ENCODE measurements around the gene STH. TPM values are rescaled to one million over a fixed set of nuclear protein-coding genes. Genes with fewer than 3 reads are reported as not detected.

STH gene
- total and polyA plus RNA-seq, 9 of the 15 experiments (the other 6 are each of a cell fraction or from before 2014, with no cell fraction given): not detected

DNA sequence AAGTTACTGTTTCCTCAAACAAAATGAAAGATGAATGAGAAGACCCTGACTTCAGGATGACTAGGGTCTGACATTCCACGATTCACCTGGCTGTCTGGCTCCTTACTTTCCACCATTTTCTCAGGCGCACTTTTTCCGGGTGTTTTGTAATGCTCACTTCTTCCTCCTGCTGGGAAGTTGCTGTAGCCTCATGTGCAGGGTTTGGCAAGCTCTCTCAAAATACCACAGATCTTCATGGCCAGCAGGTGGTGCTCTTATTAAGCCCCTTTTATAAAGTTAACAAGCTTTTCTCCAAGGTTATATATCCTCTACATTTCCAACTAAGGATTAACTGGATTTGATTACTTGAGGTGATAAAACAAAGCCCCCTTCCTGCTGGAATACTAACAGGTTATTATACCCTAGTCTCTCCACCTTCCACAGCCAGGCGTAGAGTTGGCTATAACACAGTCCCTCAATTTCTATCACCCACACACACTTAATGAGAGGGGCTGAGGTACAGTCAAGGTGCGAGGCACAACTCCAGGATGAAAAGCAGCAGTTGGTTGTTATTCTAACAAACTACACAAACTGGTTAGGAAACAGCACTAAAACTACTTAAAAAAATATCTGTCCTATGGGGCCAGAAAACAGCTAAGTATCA is 45.4 kb downstream of the STH start (continued):
- TF ChIP-seq, protein P1, sequence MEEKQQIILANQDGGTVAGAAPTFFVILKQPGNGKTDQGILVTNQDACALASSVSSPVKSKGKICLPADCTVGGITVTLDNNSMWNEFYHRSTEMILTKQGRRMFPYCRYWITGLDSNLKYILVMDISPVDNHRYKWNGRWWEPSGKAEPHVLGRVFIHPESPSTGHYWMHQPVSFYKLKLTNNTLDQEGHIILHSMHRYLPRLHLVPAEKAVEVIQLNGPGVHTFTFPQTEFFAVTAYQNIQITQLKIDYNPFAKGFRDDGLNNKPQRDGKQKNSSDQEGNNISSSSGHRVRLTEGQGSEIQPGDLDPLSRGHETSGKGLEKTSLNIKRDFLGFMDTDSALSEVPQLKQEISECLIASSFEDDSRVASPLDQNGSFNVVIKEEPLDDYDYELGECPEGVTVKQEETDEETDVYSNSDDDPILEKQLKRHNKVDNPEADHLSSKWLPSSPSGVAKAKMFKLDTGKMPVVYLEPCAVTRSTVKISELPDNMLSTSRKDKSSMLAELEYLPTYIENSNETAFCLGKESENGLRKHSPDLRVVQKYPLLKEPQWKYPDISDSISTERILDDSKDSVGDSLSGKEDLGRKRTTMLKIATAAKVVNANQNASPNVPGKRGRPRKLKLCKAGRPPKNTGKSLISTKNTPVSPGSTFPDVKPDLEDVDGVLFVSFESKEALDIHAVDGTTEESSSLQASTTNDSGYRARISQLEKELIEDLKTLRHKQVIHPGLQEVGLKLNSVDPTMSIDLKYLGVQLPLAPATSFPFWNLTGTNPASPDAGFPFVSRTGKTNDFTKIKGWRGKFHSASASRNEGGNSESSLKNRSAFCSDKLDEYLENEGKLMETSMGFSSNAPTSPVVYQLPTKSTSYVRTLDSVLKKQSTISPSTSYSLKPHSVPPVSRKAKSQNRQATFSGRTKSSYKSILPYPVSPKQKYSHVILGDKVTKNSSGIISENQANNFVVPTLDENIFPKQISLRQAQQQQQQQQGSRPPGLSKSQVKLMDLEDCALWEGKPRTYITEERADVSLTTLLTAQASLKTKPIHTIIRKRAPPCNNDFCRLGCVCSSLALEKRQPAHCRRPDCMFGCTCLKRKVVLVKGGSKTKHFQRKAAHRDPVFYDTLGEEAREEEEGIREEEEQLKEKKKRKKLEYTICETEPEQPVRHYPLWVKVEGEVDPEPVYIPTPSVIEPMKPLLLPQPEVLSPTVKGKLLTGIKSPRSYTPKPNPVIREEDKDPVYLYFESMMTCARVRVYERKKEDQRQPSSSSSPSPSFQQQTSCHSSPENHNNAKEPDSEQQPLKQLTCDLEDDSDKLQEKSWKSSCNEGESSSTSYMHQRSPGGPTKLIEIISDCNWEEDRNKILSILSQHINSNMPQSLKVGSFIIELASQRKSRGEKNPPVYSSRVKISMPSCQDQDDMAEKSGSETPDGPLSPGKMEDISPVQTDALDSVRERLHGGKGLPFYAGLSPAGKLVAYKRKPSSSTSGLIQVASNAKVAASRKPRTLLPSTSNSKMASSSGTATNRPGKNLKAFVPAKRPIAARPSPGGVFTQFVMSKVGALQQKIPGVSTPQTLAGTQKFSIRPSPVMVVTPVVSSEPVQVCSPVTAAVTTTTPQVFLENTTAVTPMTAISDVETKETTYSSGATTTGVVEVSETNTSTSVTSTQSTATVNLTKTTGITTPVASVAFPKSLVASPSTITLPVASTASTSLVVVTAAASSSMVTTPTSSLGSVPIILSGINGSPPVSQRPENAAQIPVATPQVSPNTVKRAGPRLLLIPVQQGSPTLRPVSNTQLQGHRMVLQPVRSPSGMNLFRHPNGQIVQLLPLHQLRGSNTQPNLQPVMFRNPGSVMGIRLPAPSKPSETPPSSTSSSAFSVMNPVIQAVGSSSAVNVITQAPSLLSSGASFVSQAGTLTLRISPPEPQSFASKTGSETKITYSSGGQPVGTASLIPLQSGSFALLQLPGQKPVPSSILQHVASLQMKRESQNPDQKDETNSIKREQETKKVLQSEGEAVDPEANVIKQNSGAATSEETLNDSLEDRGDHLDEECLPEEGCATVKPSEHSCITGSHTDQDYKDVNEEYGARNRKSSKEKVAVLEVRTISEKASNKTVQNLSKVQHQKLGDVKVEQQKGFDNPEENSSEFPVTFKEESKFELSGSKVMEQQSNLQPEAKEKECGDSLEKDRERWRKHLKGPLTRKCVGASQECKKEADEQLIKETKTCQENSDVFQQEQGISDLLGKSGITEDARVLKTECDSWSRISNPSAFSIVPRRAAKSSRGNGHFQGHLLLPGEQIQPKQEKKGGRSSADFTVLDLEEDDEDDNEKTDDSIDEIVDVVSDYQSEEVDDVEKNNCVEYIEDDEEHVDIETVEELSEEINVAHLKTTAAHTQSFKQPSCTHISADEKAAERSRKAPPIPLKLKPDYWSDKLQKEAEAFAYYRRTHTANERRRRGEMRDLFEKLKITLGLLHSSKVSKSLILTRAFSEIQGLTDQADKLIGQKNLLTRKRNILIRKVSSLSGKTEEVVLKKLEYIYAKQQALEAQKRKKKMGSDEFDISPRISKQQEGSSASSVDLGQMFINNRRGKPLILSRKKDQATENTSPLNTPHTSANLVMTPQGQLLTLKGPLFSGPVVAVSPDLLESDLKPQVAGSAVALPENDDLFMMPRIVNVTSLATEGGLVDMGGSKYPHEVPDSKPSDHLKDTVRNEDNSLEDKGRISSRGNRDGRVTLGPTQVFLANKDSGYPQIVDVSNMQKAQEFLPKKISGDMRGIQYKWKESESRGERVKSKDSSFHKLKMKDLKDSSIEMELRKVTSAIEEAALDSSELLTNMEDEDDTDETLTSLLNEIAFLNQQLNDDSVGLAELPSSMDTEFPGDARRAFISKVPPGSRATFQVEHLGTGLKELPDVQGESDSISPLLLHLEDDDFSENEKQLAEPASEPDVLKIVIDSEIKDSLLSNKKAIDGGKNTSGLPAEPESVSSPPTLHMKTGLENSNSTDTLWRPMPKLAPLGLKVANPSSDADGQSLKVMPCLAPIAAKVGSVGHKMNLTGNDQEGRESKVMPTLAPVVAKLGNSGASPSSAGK (IDR thresholded peaks at IDR 0.05): no peak
- TF ChIP-seq HMGN3 (IDR thresholded peaks at IDR 0.05; ENCODE audit: borderline replicate concordance, extremely low read depth, insufficient read length, low read depth, low read length): no peak
- TF ChIP-seq MAZ (CRISPR knock-in tag; conservative IDR thresholded peaks at IDR 0.05 in 1 of 2, IDR thresholded peaks at IDR 0.05 in 1 of 2): peak in 1 of 2 experiments; percentile 55; a peak in 2 of 4 replicates
- TF ChIP-seq, protein P2, sequence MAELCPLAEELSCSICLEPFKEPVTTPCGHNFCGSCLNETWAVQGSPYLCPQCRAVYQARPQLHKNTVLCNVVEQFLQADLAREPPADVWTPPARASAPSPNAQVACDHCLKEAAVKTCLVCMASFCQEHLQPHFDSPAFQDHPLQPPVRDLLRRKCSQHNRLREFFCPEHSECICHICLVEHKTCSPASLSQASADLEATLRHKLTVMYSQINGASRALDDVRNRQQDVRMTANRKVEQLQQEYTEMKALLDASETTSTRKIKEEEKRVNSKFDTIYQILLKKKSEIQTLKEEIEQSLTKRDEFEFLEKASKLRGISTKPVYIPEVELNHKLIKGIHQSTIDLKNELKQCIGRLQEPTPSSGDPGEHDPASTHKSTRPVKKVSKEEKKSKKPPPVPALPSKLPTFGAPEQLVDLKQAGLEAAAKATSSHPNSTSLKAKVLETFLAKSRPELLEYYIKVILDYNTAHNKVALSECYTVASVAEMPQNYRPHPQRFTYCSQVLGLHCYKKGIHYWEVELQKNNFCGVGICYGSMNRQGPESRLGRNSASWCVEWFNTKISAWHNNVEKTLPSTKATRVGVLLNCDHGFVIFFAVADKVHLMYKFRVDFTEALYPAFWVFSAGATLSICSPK (IDR thresholded peaks at IDR 0.05; ENCODE audit: borderline replicate concordance): no peak
- TF ChIP-seq PML (IDR thresholded peaks at IDR 0.05; ENCODE audit: low read length): no peak
- TF ChIP-seq, protein P3, sequence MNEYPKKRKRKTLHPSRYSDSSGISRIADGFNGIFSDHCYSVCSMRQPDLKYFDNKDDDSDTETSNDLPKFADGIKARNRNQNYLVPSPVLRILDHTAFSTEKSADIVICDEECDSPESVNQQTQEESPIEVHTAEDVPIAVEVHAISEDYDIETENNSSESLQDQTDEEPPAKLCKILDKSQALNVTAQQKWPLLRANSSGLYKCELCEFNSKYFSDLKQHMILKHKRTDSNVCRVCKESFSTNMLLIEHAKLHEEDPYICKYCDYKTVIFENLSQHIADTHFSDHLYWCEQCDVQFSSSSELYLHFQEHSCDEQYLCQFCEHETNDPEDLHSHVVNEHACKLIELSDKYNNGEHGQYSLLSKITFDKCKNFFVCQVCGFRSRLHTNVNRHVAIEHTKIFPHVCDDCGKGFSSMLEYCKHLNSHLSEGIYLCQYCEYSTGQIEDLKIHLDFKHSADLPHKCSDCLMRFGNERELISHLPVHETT (CRISPR knock-in tag; conservative IDR thresholded peaks at IDR 0.05 in 1 of 2, IDR thresholded peaks at IDR 0.05 in 1 of 2): no peak
- no peak for TF ChIP-seq TAF9B (IDR thresholded peaks at IDR 0.05; ENCODE audit: partially characterized antibody)
- peak; percentile 75 for TF ChIP-seq SMC3 (conservative IDR thresholded peaks at IDR 0.05; ENCODE audit: insufficient read depth, low read depth, low read length)
- no peak for TF ChIP-seq POLR2AphosphoS2 (IDR thresholded peaks at IDR 0.05; ENCODE audit: low read length)
- no peak for TF ChIP-seq ZNF830 (CRISPR knock-in tag; IDR thresholded peaks at IDR 0.05)
- no peak for TF ChIP-seq ZNF431 (CRISPR knock-in tag; IDR thresholded peaks at IDR 0.05)
- TF ChIP-seq HDAC6 (IDR thresholded peaks at IDR 0.05; ENCODE audit: low read depth, low read length): no peak

All from K562 (cell line).